Spleen (tissue), 11 donors: ENCODE results near the gene CD3D. TPM values are rescaled to one million over a fixed set of nuclear protein-coding genes. Genes with fewer than 3 reads are reported as not detected.

Experiments
- DNase-seq: peaks from one replicate; pipeline ENCODE4 v3.0.0-alpha.2; 2020
- H3K27ac ChIP-seq, 8 donors: fragments of 200-600 bp; sonication (generic) in 7 of 8; 1 replicate in 4 of 8; 2 replicates in 4 of 8; pipeline versions ENCODE4 v1.5.0 to v1.8.0; 2016 to 2021; ENCODE audit warnings: inconsistent platforms in 4 of 8, mild to moderate bottlenecking in 4 of 8, moderate library complexity in 1 of 8
- H3K27me3 ChIP-seq, 7 donors: fragments of 200-600 bp; sonication (generic) in 6 of 7; replicated peaks in 1 of 7; 1 replicate in 4 of 7; 2 replicates in 3 of 7; pipeline versions ENCODE4 v1.5.0 to v1.8.0; 2016 to 2021; ENCODE audit warnings: inconsistent platforms in 3 of 7, mild to moderate bottlenecking in 1 of 7
- H3K36me3 ChIP-seq, 6 donors: fragments of 200-600 bp; sonication (generic) in 5 of 6; 1 replicate in 4 of 6; 2 replicates in 2 of 6; pipeline versions ENCODE4 v1.5.0 to v1.8.0; 2016 to 2021; ENCODE audit warnings: inconsistent platforms in 2 of 6
- H3K4me1 ChIP-seq, 6 donors: fragments of 200-600 bp; sonication (generic) in 5 of 6; 1 replicate in 3 of 6; 2 replicates in 3 of 6; pipeline versions ENCODE4 v1.5.0 to v1.8.0; 2016 to 2021; ENCODE audit warnings: inconsistent platforms in 3 of 6
- H3K4me3 ChIP-seq, 8 donors: fragments of 200-600 bp; sonication (generic) in 7 of 8; 1 replicate in 4 of 8; 2 replicates in 4 of 8; pipeline versions ENCODE4 v1.5.0 to v1.8.0; 2016 to 2021; ENCODE audit warnings: inconsistent platforms in 4 of 8, mild to moderate bottlenecking in 4 of 8, moderate library complexity in 2 of 8
- H3K9me3 ChIP-seq, 8 donors: fragments of 200-600 bp; sonication (generic) in 7 of 8; 1 replicate in 4 of 8; 2 replicates in 4 of 8; pipeline versions ENCODE4 v1.5.0 to v1.8.0; 2016 to 2021; ENCODE audit warnings: inconsistent platforms in 4 of 8
- POLR2A ChIP-seq, 3 donors: fragments of 450-650 bp; IDR thresholded peaks; one replicate each; pipeline ENCODE4 v1.5.1; 2017; ENCODE audit warnings: antibody characterized with exemption in 3 of 3, mild to moderate bottlenecking in 1 of 3
- POLR2AphosphoS5 ChIP-seq, 3 donors: sonication (generic); formaldehyde crosslinking; IDR thresholded peaks; one replicate each; pipeline ENCODE4 v1.5.1; 2017; ENCODE audit warnings: antibody characterized with exemption in 3 of 3
- WGBS, 5 donors: extraction: QIAGEN DNeasy Blood & Tissue Kit in 3 of 5; methylation state at CpG; one replicate each; pipeline versions ENCODE4 v1.1.5 to v1.1.7; 2013 to 2018; 5-methylcytosine and 5-hydroxymethylcytosine counted together
- intact Hi-C: fragments of 100-400 bp; cut with DNase I; formaldehyde crosslinking; loops from one replicate; pipeline ENCODE4 v1.15.0; 2023; ENCODE audit warnings: low total_unique reads
- polyA plus RNA-seq, 3 donors: library from polyadenylated mRNA; stranded (reverse); fragments of 200-250 nt; gene quantifications; one replicate each; pipeline ENCODE4 v1.2.1, GENCODE V29; 2013
- total RNA-seq, 7 donors: library from RNA; depleted of rRNA in 3 of 7; stranded (reverse); fragments of >200 nt in 3 of 7; fragmentation: NEBNext Ultra II Directional in 4 of 7; extraction: Animal tissue kit (Norgen Biotek cat#: 25700) in 4 of 7; gene quantifications; one replicate each; pipeline versions ENCODE4 v1.1.0 to v1.2.1, GENCODE V29; 2016 to 2021
- TF ChIP-seq, protein P1 (sequence below), 11 experiments: fragments of 200-600 bp in 7 of 11; fragments of 450-650 bp in 4 of 11; sonication (generic) in 4 of 11; IDR thresholded peaks in 8 of 11; conservative IDR thresholded peaks in 3 of 11; 1 replicate in 7 of 11; 2 replicates in 4 of 11; pipeline versions ENCODE4 v1.4.0 to v1.8.0; 2016 to 2021; ENCODE audit warnings: antibody characterized with exemption in 11 of 11, inconsistent platforms in 4 of 11, mild to moderate bottlenecking in 1 of 11
- donor health status: healthy with polysubstance abuse.
- donor health status: DM: no; HTN: no; CAD: no; lungs with moderate emphysema.
- donor health status: DM: no; HTN: no; CAD: no.
- donor health status: Bipolar disorder and iron deficiency.
- donor health status: healthy.
- donor health status: DM: no; HTN: no; CAD: no.
- donor health status: DM: yes; HTN: yes; CAD: no.

The CD3D gene
- total and polyA plus RNA-seq, 10 donors: 27.3 to 70.7 (median 42.3) TPM

DNA sequence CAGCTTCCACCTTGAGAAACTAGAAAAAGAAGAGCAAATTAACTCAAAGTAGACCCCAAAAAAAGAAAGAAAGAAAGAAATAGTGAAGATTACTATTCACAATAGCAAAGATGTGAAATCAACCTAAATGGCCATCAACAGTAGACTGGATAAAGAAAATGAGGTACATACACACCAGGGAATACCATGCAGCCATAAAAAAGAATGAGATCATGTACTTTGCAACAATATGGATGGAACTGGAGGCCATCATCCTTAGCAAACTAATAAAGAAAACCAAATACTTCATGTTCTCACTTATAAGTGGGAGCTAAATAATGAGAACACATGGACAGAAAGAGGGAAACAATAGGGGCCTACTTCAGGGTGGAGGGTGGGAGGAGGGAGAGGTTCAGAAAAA, 13.8 kb downstream of the CD3D start:
- no peaks in the 10 kb centered on the region for H3K9me3 ChIP-seq
- H3K27ac ChIP-seq: no peak overlapping the region
- H3K4me3 ChIP-seq: no peak overlapping the region
- DNase-seq: no peak
- intact Hi-C loops: no loop called here
- no peaks in the 10 kb centered on the region for H3K36me3 ChIP-seq
- no peaks in the 10 kb centered on the region for H3K4me1 ChIP-seq
- TF ChIP-seq, protein P1, sequence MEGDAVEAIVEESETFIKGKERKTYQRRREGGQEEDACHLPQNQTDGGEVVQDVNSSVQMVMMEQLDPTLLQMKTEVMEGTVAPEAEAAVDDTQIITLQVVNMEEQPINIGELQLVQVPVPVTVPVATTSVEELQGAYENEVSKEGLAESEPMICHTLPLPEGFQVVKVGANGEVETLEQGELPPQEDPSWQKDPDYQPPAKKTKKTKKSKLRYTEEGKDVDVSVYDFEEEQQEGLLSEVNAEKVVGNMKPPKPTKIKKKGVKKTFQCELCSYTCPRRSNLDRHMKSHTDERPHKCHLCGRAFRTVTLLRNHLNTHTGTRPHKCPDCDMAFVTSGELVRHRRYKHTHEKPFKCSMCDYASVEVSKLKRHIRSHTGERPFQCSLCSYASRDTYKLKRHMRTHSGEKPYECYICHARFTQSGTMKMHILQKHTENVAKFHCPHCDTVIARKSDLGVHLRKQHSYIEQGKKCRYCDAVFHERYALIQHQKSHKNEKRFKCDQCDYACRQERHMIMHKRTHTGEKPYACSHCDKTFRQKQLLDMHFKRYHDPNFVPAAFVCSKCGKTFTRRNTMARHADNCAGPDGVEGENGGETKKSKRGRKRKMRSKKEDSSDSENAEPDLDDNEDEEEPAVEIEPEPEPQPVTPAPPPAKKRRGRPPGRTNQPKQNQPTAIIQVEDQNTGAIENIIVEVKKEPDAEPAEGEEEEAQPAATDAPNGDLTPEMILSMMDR (IDR thresholded peaks at IDR 0.05 in 8 of 11, conservative IDR thresholded peaks at IDR 0.05 in 3 of 11): no peak
- TF ChIP-seq POLR2A (IDR thresholded peaks at IDR 0.05) (no peak), POLR2AphosphoS5 (IDR thresholded peaks at IDR 0.05) (no peak)
- no peaks in the 10 kb centered on the region for H3K27me3 ChIP-seq

DNA sequence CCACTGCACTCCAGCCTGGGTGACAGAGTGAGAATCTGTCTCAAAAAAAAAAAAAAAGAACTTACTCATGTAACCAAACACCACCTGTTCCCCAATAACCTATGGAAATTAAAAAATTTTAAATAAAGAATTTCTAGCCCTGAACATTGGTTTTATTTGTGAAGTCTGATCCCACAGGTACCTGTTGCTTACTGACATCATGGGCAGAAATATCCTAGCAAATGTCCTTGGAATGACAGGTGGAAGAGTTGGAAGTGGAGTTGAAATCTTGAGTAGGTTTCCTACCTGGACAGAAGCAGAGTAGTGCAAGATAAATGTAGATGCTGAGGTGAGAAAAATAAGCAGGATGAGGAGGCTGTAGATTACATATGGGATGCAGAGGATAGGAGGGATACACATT, 17.2 kb downstream of the CD3D start:
- intact Hi-C loops: no loop called here
- Histone ChIP-seq H3K36me3 (no peaks in the 10 kb centered on the region), H3K27ac (no peak overlapping the region), H3K4me3 (no peak overlapping the region), H3K4me1 (peaks cover 2 to 27% (median 15%) of the 10 kb centered on the region in 6 donors), H3K9me3 (no peaks in the 10 kb centered on the region), H3K27me3 (no peaks in the 10 kb centered on the region)
- TF ChIP-seq POLR2AphosphoS5 (IDR thresholded peaks at IDR 0.05) (no peak), POLR2A (IDR thresholded peaks at IDR 0.05) (no peak)
- TF ChIP-seq, protein P1 (IDR thresholded peaks at IDR 0.05 in 8 of 11, conservative IDR thresholded peaks at IDR 0.05 in 3 of 11): no peak
- DNase-seq: no peak

DNA sequence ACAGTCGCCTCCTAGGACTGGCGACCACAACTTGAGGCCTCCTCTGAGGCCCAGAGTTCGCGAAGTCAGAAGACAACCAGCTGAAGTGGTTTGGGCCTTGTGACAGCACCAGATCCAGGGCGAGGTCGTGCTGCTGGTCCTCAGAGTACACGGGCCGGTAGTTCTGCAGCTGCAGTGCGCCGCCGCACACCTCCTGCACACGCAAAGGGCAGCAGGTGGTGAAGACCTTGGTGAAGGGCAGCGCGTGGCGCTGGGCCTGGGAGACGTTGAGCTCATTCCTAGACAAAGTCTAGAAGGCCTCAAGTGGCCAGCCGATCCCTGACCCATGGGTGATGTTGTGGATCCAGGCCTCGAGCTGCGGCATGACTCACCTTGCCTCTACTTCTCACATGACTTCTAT, 19.8 kb downstream of the CD3D start:
- Histone ChIP-seq H3K9me3 (no peaks in the 10 kb centered on the region), H3K27ac (peak overlapping the region in 2 of 8 donors; percentile 42 to 54), H3K27me3 (no peaks in the 10 kb centered on the region), H3K4me1 (peaks cover 15 to 53% (median 40%) of the 10 kb centered on the region in 6 donors), H3K36me3 (no peaks in the 10 kb centered on the region), H3K4me3 (no peak overlapping the region)
- TF ChIP-seq, protein P1 (IDR thresholded peaks at IDR 0.05 in 8 of 11, conservative IDR thresholded peaks at IDR 0.05 in 3 of 11): no peak
- TF ChIP-seq POLR2A (IDR thresholded peaks at IDR 0.05) (no peak), POLR2AphosphoS5 (IDR thresholded peaks at IDR 0.05) (no peak)
- 91 to 98% (median 96%) methylated on average over 16 to 19 of the region's 19 CpGs for WGBS, 5 donors
- intact Hi-C loops: no loop called here
- peak; percentile 74 for DNase-seq

DNA sequence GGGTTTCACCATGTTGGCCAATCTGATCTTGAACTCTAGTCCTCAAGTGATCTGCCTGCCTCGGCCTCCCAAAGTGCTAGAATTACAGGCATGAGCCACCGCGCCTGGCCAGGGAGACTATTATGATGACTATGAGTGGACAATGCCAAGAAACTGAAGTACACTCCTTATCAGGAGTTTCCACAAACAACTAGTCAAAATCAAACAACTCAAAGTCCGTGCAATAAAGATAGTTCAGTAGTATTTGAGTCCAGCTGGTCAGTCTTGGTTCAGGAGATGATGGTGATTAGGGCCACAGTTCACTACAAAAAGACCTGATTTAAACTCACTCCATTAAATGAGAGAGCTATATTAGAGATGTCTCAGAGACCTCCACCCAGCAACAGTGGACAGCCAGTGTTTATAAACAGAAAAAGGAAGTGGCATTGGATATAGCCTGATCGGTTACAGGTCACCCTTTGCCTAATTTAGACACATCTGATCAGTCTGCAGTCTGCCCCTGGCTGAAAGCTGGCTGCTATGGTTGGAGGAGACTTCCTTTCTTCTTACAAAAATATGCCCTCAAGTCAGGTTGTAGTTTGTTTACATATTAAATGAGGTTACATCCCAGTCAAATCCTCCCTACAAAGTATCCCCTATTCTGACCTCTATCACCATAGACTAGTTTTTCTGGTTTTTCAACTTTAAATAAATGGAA, 21.0 kb downstream of the CD3D start:
- Histone ChIP-seq H3K9me3 (no peaks in the 10 kb centered on the region), H3K36me3 (no peaks in the 10 kb centered on the region), H3K27me3 (peaks cover 0 to 7% (median 0%) of the 10 kb centered on the region in 7 donors), H3K4me3 (no peak overlapping the region), H3K27ac (peak overlapping the region in 5 of 8 donors; percentile 4 to 43 (median 30)), H3K4me1 (peaks cover 19 to 65% (median 52%) of the 10 kb centered on the region in 6 donors)
- DNase-seq: no peak
- TF ChIP-seq POLR2A (IDR thresholded peaks at IDR 0.05) (no peak), POLR2AphosphoS5 (IDR thresholded peaks at IDR 0.05) (no peak)
- TF ChIP-seq, protein P1 (IDR thresholded peaks at IDR 0.05 in 8 of 11, conservative IDR thresholded peaks at IDR 0.05 in 3 of 11): no peak
- WGBS, 5 donors: 74 to 83% (median 80%) methylated on average over 5 of the region's 5 CpGs
- intact Hi-C loops: no loop called here
